ENCODE results near the gene PPP1R9A.

GRCh38 chr7:95229301-95229700 lies 321.9 kb downstream of the PPP1R9A start:
- no peak for TF ChIP-seq ZNF660 (tag by site-specific recombination; IDR thresholded peaks at IDR 0.05)
- no peak for TF ChIP-seq YY1 (tag by site-specific recombination; IDR thresholded peaks at IDR 0.05)
- TF ChIP-seq ZNF311 (tag by site-specific recombination; IDR thresholded peaks at IDR 0.05; ENCODE audit: borderline replicate concordance), result no peak
- TF ChIP-seq ZNF529 (tag by site-specific recombination; IDR thresholded peaks at IDR 0.05; ENCODE audit: insufficient replicate concordance), result no peak
- no peak for TF ChIP-seq ZNF654 (tag by site-specific recombination; IDR thresholded peaks at IDR 0.05; ENCODE audit: low read depth)
- TF ChIP-seq SETDB1 (IDR thresholded peaks at IDR 0.05; ENCODE audit: insufficient read length, low read length), result no peak
- TF ChIP-seq CTCF (tag by site-specific recombination; IDR thresholded peaks at IDR 0.05), result no peak
- TF ChIP-seq ZNF488 (tag by site-specific recombination; IDR thresholded peaks at IDR 0.05), result no peak
- no peak for TF ChIP-seq ZNF354C (tag by site-specific recombination; IDR thresholded peaks at IDR 0.05; ENCODE audit: borderline replicate concordance, low read depth)
- no peak for TF ChIP-seq KLF17 (tag by site-specific recombination; IDR thresholded peaks at IDR 0.05)
- TF ChIP-seq ATF2 (tag by site-specific recombination; IDR thresholded peaks at IDR 0.05; ENCODE audit: low read depth), result no peak
- TF ChIP-seq PRDM10 (tag by site-specific recombination; IDR thresholded peaks at IDR 0.05), result no peak
